NCI-H187 (cell line): ENCODE measurements around the gene PTPRT.
"Not testable (repeated sequence)": the region's sequence is repeated elsewhere in the genome, so short reads cannot be mapped to it uniquely, and the experiment has no call there.

Source experiments
- DNase-seq, 2 experiments: peaks; one replicate each; lab custom pipeline; 2025; lab: John Stamatoyannopoulos, UW

PTPRT gene

DNA sequence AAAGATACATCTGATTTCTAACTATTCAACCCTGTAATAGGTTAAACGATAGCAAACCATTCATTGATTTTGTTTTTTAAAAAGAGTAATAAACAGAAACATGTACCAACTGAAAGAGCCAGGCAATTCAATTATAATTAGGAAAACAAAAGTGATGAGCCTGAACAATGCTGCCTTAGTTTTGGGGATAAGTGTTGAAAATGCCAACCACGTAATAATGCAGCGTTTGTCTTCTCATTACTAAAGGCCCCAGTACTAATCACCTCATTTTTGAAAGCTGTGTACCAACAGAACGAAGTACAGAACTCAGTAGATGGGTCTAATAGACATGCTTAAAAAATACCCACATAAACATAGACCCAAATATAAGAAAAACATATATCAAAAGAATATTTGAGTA lies 907.9 kb downstream of the PTPRT start:
- no peak for DNase-seq

DNA sequence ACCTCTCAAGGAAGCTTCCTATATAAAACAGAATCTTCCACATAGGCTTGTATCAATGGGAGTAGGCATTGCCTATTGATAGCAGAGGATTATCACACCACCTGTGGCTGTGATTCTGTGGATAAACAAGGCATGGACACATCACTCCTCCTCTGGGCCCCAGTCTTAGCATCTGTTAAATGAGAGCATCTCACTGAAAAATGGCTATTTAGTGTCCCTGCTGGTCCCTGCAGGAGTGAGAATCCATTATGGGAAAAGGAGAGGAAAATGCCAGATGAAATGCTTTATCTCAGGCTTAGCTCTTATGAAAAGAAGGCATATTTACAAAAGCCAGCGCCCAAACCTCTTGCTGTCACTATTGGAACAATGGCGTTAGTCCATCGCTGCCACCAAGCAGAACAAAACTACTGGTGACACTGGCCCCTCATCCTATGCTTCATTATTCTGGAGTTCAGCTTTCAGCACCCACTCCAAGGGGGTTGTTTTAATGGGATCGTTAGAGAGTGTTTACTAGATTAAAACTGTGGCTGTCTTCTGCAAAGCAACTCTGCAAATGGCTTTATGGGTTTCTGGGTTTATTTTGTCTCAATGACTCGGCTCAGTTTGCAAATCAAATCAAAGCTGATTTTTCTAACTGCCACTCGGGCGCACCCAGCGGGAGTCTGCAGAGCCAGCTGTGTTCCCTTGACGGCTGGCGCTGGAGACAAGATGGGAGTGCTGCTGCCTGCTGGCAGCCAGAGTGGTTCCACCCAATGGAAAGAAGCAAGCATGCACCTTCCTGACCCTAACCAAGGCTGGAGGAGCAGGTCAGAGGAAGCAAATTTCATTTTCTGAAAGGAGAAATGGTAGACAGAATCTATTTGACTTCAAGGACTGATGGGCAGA lies 912.7 kb downstream of the PTPRT start:
- peak; percentile 76 to 92 for DNase-seq

DNA sequence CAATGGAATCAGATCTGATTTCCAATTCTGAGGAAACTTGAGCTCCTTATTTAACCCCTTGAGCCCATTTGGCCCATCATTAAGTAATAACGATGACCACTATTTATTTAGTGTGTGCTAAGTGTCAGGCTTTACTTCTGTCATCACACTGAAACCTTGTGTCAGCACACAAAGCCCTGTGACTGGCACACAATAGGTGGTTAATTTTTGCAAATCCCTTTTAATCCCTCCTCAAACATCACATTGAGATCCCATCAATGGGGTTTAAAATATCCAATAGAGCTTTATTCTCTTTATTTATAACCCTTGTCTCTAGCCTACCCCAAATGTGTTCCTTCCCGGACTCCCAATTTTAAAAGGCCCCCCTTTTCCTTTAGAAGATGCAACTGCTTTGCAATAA lies 914.7 kb downstream of the PTPRT start:
- no peak for DNase-seq

DNA sequence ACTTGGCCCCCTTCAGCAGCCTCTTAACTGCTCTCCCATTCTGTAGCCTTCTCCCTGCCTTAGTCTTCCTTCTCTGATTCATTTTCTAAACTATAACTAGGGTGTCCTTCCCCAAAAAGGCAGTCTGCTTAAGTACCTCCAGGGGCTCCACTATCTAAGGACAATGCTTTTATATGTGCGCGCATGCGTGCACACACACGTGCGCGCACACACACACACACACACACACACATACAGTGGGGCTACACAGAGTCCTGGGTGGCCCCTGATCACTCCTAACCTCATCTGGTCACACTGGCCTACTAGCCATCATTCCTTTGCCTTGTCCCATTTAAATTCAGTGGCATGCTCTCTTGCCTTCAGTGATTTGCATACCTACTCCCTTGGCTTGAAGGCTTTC lies 917.2 kb downstream of the PTPRT start:
- DNase-seq = no peak

DNA sequence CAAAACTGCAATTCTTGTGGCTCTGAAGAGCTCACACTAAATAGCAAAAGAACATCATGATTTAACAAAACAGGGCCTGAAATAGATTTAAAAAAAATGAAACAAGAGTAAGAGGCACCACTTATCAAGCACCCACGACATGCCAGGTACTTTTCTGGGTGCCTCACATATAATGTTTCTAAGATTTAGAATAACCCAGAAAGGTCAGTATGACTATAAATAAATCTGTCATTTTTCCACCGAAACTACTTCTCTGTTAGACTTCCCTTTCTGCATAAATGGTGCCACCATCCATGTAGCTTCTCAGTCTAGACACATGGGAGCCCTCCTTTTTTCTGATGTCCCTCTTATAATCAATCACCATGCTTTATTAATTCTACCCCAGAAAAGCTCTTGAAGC lies 919.2 kb downstream of the PTPRT start:
- DNase-seq = no peak

DNA sequence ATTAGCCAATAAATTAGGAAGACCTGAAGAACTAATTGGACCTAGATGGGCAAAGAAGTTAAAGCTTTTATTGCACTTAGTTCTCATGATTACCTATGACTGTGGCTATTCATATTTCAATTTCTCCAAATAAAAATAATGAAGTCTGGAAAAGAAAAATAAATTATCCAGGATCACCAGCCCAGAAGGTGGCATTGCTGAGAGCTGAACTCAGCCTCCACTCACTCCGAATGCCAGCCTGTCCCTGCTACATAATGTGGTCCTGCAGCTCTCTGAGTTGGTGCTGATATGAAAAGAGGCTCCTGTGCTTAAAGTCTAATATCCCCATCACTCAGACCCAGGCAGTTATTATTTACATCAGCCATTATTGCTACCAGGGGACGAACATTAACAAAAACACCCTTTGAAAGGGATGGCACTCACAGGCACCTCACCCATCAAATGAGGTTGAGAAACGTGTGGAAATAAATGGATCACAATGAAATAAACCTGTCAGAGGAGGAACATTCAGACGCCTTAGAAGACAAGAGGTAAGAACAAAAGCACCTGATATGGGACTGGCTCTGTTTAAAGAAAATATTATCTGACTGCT lies 921.8 kb downstream of the PTPRT start:
- no peak for DNase-seq

DNA sequence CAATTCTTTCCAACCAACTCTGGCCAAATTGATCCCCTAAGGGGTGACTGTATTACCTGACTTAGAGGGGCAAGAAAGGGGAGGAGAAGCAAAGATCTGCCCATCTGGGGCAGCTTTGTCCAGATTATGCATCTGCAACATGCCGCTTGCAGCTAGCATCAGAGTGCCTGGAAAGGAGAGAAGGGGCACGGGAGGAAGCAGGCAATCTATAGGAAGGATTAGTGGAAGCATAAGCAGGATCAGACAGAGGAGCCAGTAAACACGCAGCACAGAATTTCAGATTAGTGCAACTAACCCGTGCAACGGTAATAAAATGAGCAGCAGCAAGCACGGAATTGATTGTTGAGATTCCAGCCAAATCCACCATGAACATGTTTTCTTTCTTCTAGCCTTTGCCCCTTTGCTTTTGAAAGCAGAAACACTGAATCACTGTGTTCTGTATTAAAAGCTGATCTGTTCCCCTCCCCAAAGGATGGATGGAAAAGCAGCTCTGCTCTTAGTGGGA lies 927.9 kb downstream of the PTPRT start:
- DNase-seq = no peak

DNA sequence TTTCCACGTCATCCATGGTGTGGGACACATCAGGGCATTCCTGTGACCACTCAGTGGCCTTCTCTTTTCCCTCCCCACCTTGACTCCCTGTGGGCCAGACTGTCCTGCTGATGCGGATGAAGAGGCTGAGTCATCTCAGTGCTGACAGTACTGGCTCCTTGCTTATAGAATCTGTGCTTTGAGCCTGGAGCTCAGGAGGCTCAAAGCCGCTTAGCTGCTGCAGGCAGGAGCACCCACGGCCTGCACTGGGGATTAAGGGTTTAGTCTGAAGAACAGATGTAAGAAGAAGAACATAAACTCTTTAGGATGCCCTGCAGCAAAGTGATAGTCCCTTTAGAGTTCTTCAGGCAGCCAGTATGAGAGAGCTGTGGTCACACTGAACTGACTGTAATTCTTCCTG lies 929.5 kb downstream of the PTPRT start:
- DNase-seq = no peak

DNA sequence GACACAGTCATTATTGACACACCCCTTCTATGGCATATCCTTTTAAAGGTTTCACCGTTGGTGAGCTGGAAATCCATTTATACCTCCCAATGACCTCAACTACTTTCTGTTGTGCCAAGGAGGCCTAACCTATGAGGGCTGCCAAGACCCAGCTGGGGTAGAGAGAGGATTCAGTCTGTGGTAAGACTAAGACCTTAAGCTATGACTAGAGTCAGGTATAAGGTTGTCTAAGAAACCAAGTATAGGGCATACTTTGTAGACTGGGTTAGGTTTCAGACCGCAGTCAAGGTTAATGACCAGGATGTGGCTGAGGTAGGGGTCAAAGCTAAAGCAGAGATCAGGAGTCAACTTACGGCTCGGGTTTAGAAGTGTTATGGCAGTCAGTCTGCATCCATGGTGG lies 930.3 kb downstream of the PTPRT start:
- no peak for DNase-seq

DNA sequence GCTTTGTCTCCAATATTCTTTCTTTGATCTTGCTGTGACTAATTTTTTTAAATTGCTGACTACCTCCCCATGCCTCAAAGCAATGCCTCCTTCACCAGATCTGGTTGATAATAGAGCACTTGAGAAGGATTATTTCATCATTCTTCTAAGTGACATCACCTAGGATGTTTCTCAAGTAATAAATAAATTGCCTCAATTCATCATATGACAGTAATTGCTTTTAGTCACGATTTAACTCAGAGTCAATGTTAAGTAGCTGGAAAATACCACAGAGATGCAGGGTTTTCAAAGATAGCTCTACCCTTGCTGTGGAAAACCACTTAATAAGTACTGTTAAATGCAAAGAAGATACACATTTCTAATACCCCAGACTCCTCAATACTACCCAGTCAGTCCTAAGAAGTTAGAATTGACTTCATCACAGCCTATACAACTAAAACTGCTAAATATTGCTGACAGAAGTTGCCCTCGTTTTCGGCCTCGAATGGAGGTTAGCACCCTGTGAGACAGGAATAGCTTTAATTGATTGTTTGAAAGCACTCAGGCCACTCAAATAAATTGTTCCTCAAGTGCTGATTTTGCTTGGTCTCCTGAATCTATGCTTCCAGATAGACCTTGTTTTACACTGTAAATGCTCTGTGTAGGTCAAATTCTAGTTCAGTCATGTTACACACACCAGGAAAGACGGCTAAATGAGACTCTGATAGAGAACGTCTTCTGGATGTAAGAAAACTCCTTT lies 931.0 kb downstream of the PTPRT start:
- DNase-seq = no peak

DNA sequence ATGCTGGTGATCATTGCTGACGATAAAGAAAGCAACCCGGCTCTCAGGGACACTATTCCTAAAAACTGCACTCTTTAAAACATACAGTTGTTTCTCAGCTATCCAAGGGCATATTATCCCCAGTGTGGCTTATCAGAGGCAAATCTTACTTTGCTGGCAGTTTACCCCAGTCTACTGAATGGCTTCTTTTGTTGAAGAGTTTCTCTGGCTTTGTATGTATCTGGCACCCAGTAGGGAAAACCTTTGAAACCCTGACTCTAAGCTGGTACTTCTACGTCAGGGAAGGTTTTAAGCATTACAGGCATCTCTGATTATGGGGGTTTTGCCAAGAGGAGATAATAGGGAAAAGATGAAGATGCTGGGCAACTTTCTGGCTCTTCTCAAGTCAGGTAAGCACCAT lies 933.9 kb downstream of the PTPRT start:
- no peak for DNase-seq

DNA sequence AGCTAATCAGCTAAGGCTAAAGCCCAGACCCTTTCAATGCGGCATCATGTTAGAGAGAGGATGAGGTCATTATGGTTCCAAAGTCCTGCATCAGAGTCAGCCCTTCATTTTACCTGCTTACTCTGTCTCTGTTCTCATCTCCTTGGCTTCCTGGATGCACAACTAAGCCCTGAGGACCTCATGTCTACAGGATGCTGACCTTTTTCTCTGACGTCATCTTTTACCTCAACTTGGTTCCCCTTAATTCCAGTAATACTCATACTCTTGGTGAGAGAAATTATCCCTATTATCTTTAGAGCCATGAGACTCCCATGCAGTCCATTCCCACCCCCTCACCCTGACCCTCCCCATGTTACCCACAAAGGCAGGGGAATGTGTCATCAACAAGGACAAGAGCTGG lies 935.0 kb downstream of the PTPRT start:
- no peak for DNase-seq

DNA sequence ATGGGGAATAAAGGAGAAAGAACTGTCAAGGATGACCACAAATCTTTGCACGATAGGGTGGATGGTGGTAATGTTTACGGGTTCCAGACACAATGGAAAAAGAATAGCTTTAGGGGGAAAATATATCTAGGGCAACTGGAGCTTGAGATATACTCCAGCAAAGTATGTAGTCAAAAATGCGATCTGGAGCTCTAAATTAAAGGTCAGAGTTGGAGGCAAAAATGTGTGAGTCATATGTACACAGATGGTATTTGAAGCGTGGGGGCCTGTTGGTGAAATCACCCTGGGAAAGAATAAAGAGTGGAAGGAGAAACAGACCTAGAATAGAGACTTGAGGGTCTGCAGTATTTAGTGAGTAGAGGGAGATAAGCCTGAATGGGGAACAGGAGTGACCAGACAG lies 937.6 kb downstream of the PTPRT start:
- DNase-seq = no peak

DNA sequence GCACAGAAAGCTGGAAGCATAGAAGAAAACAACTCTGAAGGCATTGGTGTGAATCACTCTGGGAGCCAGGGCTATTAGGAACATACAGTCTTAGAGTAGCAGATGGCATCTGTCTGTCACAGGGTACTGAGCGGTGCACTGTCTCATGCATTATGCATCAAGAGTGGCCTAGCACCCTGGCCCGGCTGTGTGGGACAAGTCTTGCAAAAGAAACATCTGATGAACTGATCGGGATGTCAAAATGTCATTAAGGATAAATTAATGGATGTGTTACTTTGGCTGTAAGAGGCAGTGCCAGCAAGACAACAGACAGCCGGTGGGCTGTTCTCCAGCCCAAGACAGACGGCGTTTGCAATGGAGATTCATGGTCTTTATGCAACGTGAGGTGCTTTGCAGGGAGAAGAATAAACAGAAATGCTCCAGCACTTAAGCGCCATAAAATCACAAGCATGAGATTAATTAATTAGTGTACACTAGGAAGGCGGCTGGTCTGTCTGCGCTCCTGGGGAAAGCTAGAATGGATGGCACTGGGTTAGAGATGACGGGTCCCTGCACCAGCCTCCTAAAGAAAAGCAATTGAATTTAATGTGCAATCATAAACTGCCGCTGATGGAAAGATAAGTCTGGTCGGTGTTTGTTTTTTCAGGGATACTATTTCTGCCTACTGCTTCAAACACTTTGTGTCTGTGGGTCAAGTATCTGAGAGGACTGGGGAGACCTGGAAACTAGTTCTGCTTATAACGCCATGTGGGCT lies 970.9 kb downstream of the PTPRT start:
- DNase-seq = no peak

DNA sequence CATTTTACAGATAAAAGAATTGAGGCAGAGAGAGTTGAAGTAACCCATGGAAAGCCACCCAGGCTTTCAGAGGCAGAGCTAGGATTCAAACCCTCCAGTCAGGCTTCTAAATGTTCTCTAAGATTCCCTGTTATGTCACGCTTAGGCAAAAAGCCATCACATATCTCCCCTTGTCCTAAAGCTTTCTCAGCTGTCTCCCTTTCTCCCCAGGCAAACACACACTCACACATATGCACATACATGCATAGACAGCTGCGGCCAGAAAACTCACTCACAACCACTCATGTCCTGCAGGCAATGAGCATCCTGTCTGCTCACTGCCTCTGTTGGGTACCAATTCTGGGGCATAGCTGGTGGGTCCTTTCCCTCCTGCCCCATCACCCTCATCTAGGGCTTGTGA lies 975.6 kb downstream of the PTPRT start:
- no peak for DNase-seq

DNA sequence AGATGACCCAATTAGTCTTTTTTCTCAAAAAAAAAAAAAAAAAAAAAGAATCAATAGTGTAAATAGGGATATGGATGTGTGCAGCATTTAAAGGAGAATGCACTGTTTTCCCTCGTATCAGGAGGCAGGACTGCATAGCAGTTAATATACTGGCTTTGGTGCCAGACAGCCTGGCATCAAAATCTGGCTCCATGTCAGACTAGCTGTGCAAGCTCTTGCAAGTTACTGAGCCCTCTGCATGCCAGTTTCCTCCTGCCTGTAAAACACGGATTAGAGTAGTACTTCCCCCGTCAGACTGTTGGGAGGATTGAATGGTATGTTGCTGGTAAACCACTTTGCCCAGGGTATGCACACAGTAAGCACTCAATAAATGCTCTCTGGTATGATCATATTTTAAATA lies 977.3 kb downstream of the PTPRT start:
- DNase-seq = no peak

DNA sequence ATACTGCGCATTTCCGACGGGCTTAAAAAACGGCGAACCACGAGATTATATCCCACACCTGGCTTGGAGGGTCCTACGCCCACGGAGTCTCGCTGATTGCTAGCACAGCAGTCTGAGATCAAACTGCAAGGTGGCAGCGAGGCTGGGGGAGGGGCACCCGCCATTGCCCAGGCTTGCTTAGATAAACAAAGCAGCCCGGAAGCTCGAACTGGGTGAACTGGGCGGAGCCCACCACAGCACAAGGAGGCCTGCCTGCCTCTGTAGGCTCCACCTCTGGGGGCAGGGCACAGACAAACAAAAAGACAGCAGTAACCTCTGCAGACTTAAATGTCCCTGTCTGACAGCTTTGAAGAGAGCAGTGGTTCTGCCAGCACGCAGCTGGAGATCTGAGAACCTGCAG lies 983.1 kb downstream of the PTPRT start:
- DNase-seq = not testable (repeated sequence)

DNA sequence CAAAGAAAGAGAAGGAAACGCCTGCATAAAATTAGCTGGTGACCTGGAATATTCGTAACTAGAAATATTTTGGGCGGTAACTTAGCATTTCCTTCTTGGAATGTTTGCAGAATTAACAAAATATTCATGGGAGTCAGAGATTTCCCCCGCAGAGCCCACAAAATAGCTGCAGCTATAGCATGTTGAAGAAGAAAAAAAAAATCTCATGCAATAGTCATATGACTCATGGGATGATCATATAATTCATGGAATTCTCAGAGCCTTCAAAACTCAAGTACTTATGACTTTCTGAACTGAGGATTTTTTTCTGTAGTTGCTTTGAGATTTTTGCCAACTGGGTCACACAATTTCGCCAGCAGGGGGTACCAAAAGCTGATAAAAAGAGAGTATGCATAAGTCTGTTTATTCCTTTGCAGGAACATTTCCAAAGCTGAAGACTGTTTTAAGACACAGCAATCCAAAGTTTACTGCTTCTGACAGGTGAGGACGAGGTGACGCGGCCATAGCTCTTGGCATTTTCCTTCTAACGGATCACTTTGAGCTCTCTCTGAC lies 985.5 kb downstream of the PTPRT start:
- DNase-seq = no peak

DNA sequence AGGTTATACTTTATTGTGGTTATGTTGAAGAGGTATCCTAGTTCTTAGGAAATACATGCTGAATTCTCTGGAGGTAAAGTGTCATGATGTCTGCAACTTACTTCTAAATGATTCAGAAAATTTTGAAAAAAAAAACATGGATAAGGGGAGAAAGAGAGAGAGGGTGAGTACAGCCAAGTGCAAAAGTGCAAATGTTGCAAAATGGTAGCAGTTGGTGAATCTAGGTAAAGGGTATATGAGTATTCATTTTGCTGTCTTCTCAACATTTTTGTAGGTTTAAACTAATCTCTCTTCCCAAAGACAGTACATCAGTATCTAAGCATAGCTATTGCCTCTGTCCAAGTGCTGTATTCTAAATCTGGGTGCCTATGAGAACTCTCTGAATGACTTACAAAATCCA lies 992.1 kb downstream of the PTPRT start:
- no peak for DNase-seq

DNA sequence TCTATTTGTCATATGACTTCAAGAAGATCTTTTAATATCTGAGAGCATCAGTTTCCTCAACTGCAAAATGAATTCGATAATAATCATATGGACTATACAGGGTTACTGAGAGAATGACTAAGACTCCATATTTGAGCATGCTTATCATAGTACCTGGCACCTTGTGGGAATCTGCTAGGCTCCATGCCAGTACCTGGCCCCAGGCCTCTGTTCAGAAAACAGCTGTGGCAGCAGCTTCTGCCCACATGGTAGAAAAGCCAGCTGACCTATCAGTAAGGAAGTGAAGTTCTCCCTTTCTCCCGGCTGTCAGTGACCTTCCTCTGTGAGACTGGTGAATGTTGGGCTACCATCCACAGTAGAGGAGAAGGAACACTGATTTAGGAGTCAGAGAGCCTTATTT lies 996.6 kb downstream of the PTPRT start:
- DNase-seq = no peak

DNA sequence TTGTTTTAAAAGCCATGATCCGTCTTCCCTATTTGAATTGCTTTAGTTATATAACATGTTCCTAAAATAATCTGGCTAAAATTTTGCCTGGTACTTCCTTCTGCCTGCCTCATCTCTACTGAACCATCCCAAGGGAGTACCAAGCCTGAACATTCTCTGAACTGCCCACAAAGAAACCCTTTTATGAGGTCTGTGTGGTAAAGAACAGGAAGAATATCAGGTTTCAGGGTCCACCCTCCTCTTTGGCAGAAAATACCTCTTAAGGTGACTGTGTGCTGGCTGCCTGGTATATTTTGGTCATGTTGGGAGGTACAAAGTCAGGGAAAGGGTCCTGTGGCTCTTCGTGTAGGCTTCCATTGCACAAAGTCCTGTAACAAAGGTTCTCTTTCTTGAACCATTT lies 997.4 kb downstream of the PTPRT start:
- DNase-seq = no peak
